NCI-H2107 treated with DMSO at 0.1 percent for 48 hours (cell line): ENCODE measurements around the gene GRID1.

ENCODE experiments used
- DNase-seq: peaks from one replicate; lab custom pipeline; 2025; ENCODE audit not compliant: unreplicated experiment; lab: John Stamatoyannopoulos, UW

GRID1 gene

GRCh38 chr10:85679061-85679460 lies 687.5 kb downstream of the GRID1 start:
- no peak for DNase-seq

GRCh38 chr10:85674851-85675250 lies 691.7 kb downstream of the GRID1 start:
- no peak for DNase-seq

DNA sequence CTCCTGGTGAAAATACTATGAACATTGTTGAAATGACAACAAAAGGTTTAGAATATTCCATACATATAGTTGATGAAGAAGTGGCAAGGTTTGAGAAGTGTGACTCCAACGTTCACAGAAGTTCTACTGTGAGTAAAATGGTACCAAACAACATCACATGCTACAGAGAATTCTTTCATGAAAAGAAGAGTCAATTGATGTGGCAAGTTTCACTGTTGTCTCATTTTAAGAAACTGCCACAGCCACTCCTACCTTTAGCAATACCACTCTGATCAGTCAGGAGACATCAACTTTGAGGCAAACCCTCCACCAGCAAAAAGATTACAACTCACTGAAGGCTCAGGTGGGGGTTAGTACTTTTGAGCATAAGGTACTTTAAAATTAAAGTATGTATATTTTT lies 693.3 kb downstream of the GRID1 start:
- DNase-seq: no peak

- no peak for DNase-seq
Observed at GRCh38 chr10:85671530-85671929, 695.1 kb downstream of the GRID1 start.

- no peak for DNase-seq
Observed at GRCh38 chr10:85668522-85668921, 698.1 kb downstream of the GRID1 start.

GRCh38 chr10:85667638-85668233 lies 698.9 kb downstream of the GRID1 start:
- DNase-seq: no peak

DNA sequence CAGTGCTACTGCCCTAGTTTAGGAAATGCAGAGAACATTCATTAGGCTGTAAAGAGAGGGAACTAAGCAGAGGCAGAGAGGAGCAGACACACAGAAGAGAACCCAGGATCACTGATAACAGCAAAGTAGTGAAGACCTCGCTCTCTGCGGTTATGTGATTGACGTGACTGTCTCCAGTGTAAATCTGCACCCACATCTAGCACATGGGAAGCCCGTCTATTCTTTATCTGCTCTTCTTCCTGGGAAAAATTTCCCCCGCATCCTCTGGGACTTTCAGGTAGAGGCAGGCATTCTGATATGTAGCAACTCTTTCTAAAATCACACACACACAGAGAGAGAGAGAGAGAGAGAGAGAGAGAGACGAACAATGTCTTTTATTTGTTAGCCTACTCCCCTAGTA lies 699.6 kb downstream of the GRID1 start:
- no peak for DNase-seq

- DNase-seq: no peak
Observed at GRCh38 chr10:85666102-85666501, 700.5 kb downstream of the GRID1 start.

- DNase-seq: no peak
Observed at GRCh38 chr10:85665681-85666080, 700.9 kb downstream of the GRID1 start.

GRCh38 chr10:85665078-85665477 lies 701.5 kb downstream of the GRID1 start:
- DNase-seq: no peak

GRCh38 chr10:85661123-85661522 lies 705.5 kb downstream of the GRID1 start:
- no peak for DNase-seq

- no peak for DNase-seq
Observed at GRCh38 chr10:85659331-85659730, 707.3 kb downstream of the GRID1 start.

DNA sequence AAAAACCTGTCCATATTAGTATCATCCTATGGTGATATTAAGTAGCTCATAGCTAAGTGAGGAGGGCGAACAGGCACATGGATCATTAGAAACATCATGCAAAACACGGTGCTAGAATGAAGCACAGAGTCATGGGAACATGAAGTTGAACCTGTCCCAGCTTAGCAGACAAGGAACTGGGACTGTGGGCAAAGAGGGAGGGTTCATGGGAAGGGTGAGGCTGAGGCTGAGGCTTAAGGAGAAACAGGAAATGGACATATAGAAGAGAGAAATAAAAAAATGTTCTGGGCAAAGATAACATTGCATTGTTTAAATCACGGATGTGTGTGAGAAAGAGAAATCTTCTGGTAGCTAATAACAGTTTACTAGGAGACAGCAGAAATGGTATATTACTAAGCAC lies 708.1 kb downstream of the GRID1 start:
- DNase-seq: no peak

DNA sequence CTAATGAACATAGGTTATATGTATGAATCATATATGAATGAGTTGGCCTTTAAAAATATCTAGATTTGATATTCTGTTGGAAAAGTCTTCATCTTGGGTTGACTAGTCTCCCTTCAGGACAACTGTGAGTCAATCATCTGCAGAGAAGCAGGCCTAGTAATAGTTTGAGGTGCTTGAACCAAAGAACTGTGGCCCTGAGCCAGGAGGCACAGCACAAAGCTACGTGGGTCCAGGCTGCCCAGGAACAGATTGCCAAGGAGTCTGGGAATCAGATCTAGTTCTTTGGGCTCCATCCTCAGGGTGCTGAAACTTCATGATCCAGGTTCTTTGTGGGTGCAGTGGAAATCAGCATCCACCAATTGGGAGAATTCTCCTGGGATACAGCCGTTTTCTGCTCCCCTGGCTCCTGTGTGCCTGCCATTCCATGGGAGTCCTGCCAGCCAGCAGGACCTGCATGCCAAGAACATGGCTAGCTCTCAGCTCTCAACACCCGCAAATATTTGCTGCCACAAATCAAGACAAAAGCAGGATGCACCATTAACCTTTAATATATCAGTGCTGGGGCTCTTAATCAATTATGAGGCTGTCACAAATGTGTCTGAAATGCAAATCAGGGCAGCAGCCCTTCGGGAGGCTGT lies 709.0 kb downstream of the GRID1 start:
- no peak for DNase-seq

- no peak for DNase-seq
Observed at GRCh38 chr10:85655411-85655810, 711.2 kb downstream of the GRID1 start.

DNA sequence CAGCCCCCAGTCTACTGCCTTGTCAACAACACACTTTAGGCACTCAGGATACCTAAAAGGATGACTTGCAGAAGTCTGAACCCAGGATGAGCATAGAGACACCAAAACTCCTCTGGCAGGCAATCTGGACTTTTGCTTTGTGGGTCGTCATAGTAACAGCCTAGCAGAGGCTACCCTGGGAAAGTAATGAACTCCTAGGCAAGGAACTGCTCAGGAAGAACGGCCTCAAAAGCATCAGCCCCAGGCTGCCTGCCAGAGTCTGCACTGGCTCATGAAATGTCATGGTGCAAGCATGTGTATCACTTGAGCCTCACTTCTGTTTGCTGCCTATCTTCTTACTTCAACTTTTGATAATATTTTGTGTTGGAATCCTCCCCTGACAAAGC lies 715.1 kb downstream of the GRID1 start:
- DNase-seq: no peak

DNA sequence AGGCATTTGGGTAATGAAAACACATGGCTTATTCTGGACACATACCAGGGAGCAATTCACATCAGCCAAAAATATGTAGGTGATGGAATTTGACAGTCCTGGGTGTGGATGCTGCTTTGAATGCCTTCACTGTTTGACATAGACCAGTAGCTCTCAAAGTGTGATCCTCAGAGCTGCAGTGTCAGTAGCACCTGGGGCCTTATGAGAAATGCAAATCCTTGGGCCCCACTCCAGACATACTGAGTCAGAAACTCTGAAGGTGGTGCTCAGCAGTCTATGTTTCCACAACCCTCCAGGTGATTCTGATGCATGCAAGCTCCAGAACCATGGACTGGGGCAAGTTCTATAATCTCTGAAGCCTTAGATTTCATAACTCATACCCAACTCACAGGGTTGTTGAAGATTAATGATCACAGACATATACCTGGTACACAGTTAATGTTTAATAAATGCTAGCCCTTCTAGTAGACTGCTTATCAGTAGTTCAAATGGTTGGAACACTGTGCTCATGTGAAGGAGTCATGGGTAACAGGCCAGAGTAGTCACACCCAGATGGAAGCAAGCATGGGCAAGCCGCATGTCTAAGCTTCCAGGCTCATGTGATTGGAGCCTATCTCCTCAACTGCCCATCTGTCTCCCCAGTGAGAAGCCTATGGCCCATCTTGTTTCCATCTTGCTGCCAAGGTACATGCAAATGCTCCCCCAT lies 715.7 kb downstream of the GRID1 start:
- DNase-seq: no peak

GRCh38 chr10:85649461-85649860 lies 717.1 kb downstream of the GRID1 start:
- no peak for DNase-seq

GRCh38 chr10:85648279-85648754 lies 718.3 kb downstream of the GRID1 start:
- DNase-seq: no peak

GRCh38 chr10:85647741-85648140 lies 718.9 kb downstream of the GRID1 start:
- no peak for DNase-seq

DNA sequence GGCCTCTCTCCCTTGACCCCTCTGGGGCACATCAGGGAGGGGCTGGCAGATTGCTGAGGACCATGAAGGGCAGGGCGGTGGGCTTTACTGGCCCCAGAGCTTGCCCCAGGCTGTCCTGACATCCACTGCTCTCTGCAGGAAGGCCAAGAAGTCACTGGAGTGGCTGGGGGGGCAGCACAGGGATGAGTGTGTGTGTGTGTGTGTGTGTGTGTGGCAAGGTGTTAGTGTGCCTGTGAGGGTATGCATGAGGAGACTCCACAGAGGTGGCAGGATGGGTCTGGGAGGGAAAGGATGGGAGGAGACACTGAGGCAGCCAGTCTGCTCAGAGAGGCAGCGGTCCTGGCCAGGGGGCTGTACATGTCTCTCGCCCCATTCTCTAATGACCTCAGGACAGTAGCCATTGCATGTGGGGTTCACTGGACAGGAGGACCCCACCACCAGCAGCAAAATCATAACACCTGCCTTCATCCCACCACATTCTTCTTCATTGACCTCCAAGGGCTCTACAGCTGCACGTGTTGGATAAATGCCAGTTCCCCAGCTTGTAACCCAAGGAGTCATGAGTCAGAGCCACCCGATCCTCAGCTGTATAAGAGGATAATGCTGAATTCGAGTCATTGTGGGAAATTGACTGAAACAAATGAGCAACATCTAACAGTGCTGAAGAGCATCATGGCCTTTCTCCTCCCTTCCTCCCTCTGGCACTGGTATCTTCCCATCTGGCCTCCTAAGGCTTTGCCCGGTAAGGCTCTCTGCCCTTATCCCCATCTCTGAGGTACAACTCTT lies 720.5 kb downstream of the GRID1 start:
- peak; percentile 12 for DNase-seq

GRCh38 chr10:85645053-85645452 lies 721.5 kb downstream of the GRID1 start:
- DNase-seq: no peak
